ENCODE data around the gene L3MBTL3. TPM values are rescaled to one million over a fixed set of nuclear protein-coding genes. Genes with fewer than 3 reads are reported as not detected.

L3MBTL3 gene
- total RNA-seq, 1 donor from 2014 or later, result 6.3 TPM

- H3K4me3 ChIP-seq (ENCODE audit: low read depth, low read length), result no peak overlapping the region
- DNase-seq (ENCODE audit: low read depth), result no peak
- peak; percentile 50 for TF ChIP-seq CTCF (conservative IDR thresholded peaks at IDR 0.05; ENCODE audit: low read depth, low read length)
Observed at GRCh38 chr6:130037207-130037811, 18.9 kb downstream of the L3MBTL3 start.

GRCh38 chr6:130041594-130041993, 23.2 kb downstream of the L3MBTL3 start:
- no peak for TF ChIP-seq CTCF (conservative IDR thresholded peaks at IDR 0.05; ENCODE audit: low read depth, low read length)
- no peak overlapping the region for H3K4me3 ChIP-seq (ENCODE audit: low read depth, low read length)
- no peak for DNase-seq (ENCODE audit: low read depth)

GRCh38 chr6:130043344-130043743, 25.0 kb downstream of the L3MBTL3 start:
- DNase-seq (ENCODE audit: low read depth), result no peak
- no peak overlapping the region for H3K4me3 ChIP-seq (ENCODE audit: low read depth, low read length)
- no peak for TF ChIP-seq CTCF (conservative IDR thresholded peaks at IDR 0.05; ENCODE audit: low read depth, low read length)

GRCh38 chr6:130045622-130046021, 27.2 kb downstream of the L3MBTL3 start:
- TF ChIP-seq CTCF (conservative IDR thresholded peaks at IDR 0.05; ENCODE audit: low read depth, low read length), result no peak
- DNase-seq (ENCODE audit: low read depth), result no peak
- H3K4me3 ChIP-seq (ENCODE audit: low read depth, low read length), result no peak overlapping the region

- DNase-seq (ENCODE audit: low read depth), result no peak
- TF ChIP-seq CTCF (conservative IDR thresholded peaks at IDR 0.05; ENCODE audit: low read depth, low read length), result no peak
- H3K4me3 ChIP-seq (ENCODE audit: low read depth, low read length), result no peak overlapping the region
Observed at GRCh38 chr6:130046671-130047070, 28.3 kb downstream of the L3MBTL3 start.

- DNase-seq (ENCODE audit: low read depth), result no peak
- H3K4me3 ChIP-seq (ENCODE audit: low read depth, low read length), result no peak overlapping the region
- TF ChIP-seq CTCF (conservative IDR thresholded peaks at IDR 0.05; ENCODE audit: low read depth, low read length), result no peak
Observed at GRCh38 chr6:130047088-130047995, 29.0 kb downstream of the L3MBTL3 start.
